ENCODE results near the gene TRAPPC2B.
A peak's percentile ranks its signal among the peaks of the same experiment; 100 is the strongest.
"Not testable (repeated sequence)": the region's sequence is repeated elsewhere in the genome, so short reads cannot be mapped to it uniquely, and the experiment has no call there.

Gene TRAPPC2B

DNA sequence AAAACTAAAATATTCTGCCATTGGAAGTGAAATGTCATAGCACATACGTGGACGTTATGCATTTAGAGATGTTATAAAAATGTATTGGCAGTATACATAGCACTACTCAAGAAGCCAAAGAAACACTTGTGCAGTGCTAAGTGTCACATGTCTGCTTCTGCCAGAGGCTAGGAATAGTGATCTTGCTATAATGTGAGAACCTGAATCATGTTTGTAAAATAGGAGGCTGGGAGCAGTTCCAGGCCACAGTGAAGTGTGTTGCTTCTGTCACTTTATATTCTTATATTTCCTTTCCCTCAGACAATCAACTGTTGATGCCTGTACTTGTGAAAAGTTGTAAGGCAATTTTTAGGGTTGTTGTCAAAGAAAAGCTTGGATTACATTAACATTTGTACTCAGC is 3.4 kb downstream of the TRAPPC2B start:
- DNase-seq (ENCODE audit: insufficient read length, low spot score) (no peak), FAIRE-seq (no peak)

DNA sequence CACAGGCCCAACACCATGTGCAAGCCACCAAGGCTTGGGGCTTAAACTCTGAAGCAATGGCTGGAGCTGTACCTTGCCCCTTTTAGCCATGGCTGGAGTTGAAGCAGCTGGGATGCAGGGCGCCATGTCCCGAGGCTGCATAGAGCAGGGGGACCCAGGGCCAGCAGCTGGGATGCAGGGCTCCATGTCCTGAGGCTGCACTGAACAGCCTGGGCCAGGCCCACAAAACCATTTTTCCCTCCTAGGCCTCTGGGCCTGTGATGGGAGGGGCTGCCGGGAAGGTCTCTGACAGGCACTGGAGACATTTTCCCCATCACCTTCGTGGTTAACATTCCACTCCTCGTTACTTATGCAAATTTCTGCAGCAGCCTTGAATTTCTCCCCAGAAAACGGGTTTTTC is 10.8 kb downstream of the TRAPPC2B start:
- no peak for DNase-seq (ENCODE audit: insufficient read length, low spot score)
- no peak for FAIRE-seq

DNA sequence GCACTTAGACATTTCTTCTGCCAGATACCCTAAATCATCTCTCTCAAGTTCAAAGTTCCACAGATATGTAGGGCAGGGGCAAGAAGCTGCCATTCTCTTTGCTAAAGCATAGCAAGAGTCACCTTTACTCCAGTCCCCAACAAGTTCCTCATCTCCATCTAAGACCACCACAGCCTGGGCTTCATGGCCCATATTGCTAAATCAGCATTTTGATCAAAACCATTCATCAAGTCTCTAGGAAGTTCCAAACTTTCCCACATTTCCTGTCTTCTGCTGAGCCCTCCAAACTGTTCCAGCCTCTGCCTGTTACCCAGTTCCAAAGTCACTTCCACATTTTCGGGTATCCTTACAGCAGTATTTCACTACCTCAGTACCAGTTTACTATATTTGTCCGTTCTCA is 11.3 kb downstream of the TRAPPC2B start:
- DNase-seq (ENCODE audit: insufficient read length, low spot score); FAIRE-seq: not testable (repeated sequence)

DNA sequence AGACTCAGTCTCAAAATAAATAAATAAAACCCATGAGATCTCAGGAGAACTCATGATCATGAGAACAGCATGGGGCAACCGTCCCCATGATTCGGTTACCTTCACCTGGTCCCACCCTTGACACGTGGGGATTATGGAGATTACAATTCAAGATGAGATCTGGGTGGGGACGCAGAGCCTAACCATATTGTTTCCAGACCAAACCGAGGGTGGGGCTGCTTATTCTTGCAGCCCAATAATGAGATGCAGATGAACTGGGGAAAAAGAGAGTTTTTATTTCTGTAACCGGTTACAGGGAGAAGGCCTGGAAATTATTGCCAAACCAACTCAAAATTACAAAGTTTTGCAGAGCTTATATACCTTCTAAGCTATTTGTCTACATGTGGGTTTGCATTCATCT is 12.8 kb downstream of the TRAPPC2B start:
- no peak for FAIRE-seq

DNA sequence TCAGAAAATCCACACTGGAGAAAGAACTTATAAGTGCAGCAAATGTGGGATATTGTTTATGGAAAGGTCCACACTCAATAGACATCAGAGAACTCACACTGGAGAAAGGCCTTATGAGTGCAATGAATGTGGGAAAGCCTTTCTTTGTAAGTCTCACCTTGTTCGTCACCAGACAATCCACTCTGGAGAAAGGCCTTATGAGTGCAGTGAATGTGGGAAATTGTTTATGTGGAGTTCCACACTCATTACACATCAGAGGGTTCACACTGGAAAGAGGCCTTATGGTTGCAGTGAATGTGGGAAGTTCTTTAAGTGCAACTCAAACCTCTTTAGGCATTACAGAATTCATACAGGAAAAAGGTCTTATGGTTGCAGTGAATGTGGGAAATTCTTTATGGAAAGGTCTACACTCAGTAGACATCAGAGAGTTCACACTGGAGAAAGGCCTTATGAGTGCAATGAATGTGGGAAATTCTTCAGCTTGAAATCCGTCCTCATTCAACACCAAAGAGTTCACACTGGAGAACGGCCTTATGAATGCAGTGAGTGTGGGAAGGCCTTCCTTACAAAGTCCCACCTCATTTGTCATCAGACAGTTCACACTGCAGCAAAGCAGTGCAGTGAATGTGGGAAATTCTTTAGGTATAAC is 14.3 kb downstream of the TRAPPC2B start:
- FAIRE-seq = no peak
- DNase-seq (ENCODE audit: insufficient read length, low spot score) = no peak

More for the DNA sequence above, 12.8 kb downstream of the TRAPPC2B start:
- no peak for DNase-seq (ENCODE audit: insufficient read length, low spot score)

DNA sequence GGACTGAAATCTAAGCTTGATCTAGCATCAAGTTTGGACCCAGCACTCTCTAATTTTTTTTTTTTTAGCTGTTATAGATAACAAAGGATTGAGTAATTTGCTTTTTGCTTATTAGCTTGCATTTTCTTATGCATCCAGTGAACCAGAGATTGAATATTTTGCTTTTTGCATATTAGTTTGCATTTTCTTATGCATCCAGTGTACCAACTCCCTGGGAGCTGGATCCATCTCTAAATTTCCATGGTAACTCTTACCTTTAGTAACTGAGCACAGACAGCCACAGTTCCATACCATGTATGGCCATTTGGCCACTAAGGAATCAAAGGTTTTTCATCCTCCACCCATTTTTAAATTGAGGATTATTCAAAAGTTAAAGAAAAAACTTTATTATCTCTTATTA is 17.6 kb downstream of the TRAPPC2B start:
- DNase-seq (ENCODE audit: insufficient read length, low spot score) = no peak
- FAIRE-seq = no peak

DNA sequence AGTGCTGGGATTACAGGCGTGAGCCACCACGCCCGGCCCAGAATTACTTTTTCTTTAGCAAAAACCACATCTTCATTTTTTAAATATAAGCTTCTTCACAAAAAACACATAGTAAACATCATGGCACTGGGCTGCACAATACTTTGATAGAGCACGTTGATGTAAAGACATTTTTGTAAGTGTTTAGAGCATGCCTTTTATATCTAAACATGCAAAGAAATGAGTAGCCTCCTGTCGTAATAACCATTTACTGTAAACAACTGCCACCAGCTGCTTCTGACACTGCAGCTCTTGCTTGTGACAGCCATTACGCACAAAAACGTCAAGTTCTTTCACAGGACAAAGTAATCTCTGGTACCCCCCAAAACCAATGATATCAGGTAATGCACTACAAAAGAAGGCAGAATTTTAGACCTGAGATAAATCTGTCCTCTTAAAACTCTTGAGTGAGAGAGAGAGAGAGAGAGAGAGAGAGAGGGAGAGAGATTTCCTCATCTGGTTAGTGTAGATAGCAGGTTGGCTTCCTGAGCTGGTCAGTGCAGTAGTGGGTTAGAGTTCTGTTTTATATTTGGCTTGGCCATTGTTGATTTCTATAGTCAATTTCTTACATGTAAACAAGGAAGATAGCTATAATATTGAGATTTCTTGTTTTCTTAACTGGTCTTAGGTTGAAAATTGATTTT is 19.6 kb downstream of the TRAPPC2B start:
- DNase-seq (ENCODE audit: insufficient read length, low spot score) (no peak), FAIRE-seq (no peak)

DNA sequence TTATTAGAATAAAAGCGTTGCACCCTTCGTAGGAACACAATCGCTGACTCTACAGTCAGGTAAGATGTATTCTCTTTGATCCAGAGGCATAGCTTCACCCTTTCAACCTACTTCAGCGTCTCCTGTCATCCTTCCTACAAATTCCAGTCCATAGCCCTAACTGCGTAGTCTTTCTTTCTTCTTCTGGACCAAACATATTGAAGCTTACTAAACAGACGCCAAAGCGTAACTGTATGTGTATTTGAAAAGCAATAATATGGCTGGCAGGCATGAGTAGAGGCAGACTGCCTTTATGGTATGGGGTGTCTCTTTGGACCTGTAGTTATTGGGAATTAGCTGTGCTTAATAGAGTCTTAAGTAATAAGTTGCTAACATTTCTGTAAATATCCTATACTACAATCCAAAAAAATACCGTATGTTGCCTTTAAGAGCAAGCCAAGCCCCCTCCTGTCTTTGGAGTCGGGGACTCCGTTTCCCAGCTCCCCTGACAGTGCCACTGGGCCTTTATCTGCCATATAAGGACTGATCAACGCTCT is 25.9 kb downstream of the TRAPPC2B start:
- DNase-seq (ENCODE audit: insufficient read length, low spot score) (no peak), FAIRE-seq (no peak)

DNA sequence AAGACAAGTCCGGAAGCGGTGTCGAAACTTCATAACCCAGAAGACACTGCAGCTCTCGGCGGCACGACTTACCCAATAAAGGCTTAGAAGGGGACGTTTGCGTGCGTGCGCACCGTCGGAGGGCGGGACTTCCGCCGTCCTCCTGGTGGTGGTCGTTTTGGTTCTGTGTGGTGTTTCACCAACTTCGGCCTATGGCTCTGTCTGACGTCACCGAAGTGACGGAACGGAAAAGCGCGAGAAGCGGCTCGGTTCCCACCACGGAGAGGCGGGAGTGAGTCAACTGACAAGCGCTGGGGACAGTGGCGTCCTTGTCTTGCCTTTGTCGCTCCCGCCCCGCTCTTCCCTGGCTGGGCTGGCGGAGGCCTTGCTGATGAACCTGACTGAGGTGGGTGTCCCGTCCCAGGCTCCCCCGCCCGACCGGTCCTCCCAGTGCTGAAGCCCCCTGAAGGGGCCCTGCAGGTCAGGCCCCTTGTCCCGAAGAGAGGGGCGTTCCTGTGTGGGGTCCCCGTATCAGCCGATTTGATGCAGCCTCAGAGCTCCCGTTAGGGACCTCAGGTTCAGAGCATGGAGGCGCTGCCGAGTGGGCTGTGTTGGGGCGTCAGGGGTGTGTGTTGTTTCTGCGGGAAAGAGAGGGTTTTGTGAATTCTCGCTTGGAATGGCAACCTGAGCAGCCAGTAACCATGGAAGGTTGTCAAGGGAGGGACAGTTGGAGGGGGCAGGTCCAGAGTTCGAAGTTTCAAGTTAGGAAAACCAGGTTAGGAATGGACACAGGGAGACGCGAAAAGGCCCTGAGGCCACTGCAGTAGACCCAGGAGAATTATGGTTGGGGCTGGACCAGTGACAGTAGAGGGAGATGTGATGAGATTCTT is 26.6 kb downstream of the TRAPPC2B start, which contains the start of gene ZNF548:
Gene ZNF548, plus strand, starts transcription at position 125 of the 869 bp plus-strand sequence. Its CDS starts 246 bp downstream, at position 371.
- peak; percentile 97 for FAIRE-seq

DNA sequence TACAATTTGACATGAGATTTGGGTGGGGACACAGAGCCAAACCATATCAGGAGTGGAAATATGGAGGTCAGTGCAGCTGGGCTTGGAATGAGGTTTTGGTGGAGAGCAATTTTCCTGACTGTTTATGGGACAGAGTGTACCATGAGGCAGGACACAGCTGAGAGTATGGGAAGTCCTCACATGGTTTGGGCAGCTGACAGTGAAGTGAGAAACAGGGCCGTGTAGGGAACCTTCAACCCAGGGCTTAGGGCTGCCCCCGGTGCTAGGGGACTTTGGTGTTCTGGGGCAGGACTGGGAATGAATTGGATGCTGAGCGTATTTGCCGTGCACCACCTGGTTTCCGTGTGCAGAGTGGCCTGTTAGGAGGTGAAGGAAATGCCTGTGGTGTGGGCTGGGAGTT is 32.4 kb downstream of the TRAPPC2B start:
- no peak for FAIRE-seq
- DNase-seq (ENCODE audit: insufficient read length, low spot score) = no peak

More for the DNA sequence above, 26.6 kb downstream of the TRAPPC2B start, which contains the start of gene ZNF548:
- peak; percentile 96 for DNase-seq (ENCODE audit: insufficient read length, low spot score)

DNA sequence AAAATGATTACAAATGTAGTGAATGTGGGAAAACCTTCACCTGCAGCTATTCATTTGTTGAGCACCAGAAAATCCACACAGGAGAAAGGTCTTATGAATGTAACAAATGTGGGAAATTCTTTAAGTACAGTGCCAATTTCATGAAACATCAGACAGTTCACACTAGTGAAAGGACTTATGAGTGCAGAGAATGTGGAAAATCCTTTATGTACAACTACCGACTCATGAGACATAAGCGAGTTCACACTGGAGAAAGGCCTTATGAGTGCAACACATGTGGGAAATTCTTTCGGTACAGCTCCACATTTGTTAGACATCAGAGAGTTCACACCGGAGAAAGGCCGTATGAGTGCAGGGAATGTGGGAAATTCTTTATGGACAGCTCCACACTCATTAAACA is 35.5 kb downstream of the TRAPPC2B start:
- DNase-seq (ENCODE audit: insufficient read length, low spot score) (no peak), FAIRE-seq (no peak)

DNA sequence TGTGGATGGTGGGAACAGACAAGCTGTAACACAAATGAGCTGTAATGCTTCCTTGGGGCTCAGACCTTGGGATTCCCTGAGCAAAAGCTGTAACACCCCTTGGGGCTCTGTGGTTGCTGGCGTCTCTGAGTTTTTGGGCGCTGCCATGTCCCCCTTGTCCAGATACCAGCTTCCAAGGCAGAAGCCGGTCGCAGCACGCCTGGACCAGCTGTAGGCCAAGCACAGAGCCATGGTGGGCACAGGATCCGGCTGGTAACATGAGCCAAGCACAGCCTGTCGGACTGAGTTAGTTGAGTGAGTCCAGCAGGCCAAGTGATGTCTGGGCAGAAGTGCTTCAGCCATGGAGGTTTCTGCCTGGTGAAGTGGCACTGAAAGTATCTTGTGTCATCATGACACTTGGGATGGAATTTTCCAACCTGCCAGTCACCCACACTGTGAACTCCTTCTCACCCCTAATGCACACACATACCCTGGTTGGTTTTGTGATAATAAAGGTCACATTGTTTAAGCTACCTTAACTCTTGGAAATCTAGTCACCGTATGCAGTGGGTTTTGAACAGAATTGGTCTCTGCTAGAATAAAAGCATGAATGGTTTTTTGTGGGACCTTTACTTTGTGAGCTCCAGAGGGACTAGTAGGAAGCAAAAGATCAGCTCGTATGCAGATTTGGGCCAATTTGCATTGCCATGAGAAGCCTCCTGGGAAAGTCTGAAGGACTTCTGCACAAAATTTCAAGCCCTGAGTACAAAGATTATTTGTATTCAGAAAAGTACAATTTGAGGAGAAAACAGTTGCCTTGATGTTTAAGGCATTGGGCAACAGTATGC is 40.6 kb downstream of the TRAPPC2B start:
- peak; percentile 40 for FAIRE-seq
- no peak for DNase-seq (ENCODE audit: insufficient read length, low spot score)

DNA sequence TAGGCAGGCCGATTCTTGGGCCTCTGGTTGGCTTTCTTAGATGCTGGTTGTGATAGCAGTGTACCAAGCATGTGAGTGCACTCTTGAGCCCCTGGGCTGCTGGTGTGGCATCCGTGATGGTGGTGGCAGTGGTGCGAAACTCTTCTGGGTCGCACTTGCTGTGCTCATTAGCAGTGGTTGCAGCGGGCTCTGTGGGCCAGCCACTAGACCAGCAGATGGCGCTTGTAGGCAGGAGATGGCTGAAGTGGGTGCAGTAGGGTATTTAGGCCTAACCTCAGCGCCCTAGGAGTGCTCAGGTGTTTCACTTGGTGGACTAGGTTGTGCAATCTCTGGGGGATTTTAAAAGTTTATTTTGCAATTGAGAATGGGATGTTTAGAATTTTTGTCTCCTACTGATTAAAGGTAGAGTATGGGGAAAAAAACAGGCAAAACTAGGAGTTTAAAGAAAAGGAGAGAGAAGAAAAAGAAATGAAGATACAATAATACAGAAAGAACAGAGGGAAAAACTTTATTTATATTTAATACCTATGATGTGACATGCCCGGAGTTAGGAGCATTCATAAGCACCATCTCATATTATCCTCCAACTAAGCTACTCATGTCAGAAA is 43.3 kb downstream of the TRAPPC2B start:
- FAIRE-seq (peak; percentile 58), DNase-seq (ENCODE audit: insufficient read length, low spot score) (peak; percentile 51)

DNA sequence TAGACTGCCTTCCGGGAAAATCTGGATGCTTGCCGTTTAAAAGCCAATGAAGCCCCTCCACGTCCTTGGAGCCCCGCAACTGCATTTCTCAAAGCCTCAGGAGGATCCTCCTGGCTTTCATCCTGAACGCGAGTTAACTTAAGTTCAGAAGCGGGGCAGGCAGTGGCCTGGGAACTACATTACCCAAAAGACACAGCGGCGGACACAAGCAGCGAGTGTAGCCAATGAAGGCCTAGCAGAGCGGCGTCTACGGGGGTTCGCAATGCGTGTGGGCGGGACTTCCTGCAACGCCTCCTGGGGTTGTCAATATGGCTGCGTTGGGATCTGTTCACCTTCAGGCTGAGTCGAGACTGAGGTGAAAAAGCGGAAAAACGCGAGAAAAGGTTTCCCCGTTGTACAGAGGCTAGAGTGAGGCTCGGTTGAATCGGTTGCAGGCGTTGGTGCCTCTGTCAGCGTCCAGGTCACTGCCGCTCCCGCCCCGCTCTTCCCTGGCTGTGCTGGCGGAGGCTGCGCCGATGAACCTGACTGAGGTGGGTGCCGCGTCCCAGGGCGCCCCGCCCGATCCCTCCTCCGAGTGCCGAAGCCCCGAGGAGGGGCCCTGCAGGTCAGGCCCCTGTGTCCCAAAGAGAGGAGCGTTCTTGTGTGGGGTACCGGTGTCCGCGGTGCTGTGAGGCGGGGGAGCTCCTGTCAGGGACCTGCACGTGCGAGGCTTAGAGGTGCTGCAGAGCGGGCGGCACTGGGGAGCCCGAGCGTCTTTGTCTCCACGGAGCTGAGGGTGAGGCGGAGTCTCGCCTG is 47.7 kb downstream of the TRAPPC2B start, which contains the start of gene ZNF17:
Gene ZNF17, plus strand, starts transcription at position 285 of the 795 bp plus-strand sequence. CDS start 2,455 bp downstream, outside the sequence.
- peak; percentile 92 for FAIRE-seq
- DNase-seq (ENCODE audit: insufficient read length, low spot score) = peak; percentile 97
